IPS DF 6.9 (cell line): ENCODE results near the gene PADI4.
"Not testable (repeated sequence)": the region's sequence is repeated elsewhere in the genome, so short reads cannot be mapped to it uniquely, and the experiment has no call there.

Experiments
- DNase-seq: peaks from one replicate; pipeline ENCODE4 v3.0.0-alpha.2; 2013; ENCODE audit warnings: low read depth, low spot score
- H3K27ac ChIP-seq: one replicate; pipeline ENCODE4 v1.5.1; 2013; ENCODE audit warnings: low read length, control low read depth
- H3K27me3 ChIP-seq: 2 replicates; pipeline ENCODE4 v1.6.1; 2013; ENCODE audit warnings: mild to moderate bottlenecking, low read length; ENCODE audit not compliant: control insufficient read depth, insufficient read depth
- H3K36me3 ChIP-seq: 2 replicates; pipeline ENCODE4 v1.6.1; 2013; ENCODE audit warnings: low read length; ENCODE audit not compliant: control insufficient read depth, insufficient read depth
- H3K4me1 ChIP-seq: 2 replicates; pipeline ENCODE4 v1.6.1; 2013; ENCODE audit warnings: low read length; ENCODE audit not compliant: control insufficient read depth, insufficient read depth
- H3K4me3 ChIP-seq: 2 replicates; pipeline ENCODE4 v1.5.1; 2013; ENCODE audit warnings: mild to moderate bottlenecking, low read length
- H3K9me3 ChIP-seq: 2 replicates; pipeline ENCODE4 v1.6.1; 2013; ENCODE audit warnings: low read length, inconsistent platforms; ENCODE audit not compliant: control insufficient read depth, insufficient read depth
- WGBS: extraction: QIAGEN DNeasy Blood & Tissue Kit; methylation state at CpG from one replicate; pipeline ENCODE4 v1.1.7; 2013; ENCODE audit warnings: mixed read lengths, missing lambda C conversion rate; ENCODE audit not compliant: insufficient read length, insufficient coverage; 5-methylcytosine and 5-hydroxymethylcytosine counted together

Gene PADI4

GRCh38 chr1:17313530-17314309 lies 5.7 kb downstream of the PADI4 start:
- H3K4me3 ChIP-seq, result no peak overlapping the region
- H3K27me3 ChIP-seq, result no peaks in the 10 kb centered on the region
- DNase-seq, result no peak
- no peaks in the 10 kb centered on the region for H3K36me3 ChIP-seq
- H3K4me1 ChIP-seq, result peaks cover 7% of the 10 kb centered on the region
- no peaks in the 10 kb centered on the region for H3K9me3 ChIP-seq
- H3K27ac ChIP-seq, result no peak overlapping the region
- no CpG with 5 or more reads among the region's 9 CpGs for WGBS

- peaks cover 7% of the 10 kb centered on the region for H3K4me1 ChIP-seq
- H3K4me3 ChIP-seq, result no peak overlapping the region
- no peaks in the 10 kb centered on the region for H3K9me3 ChIP-seq
- no peaks in the 10 kb centered on the region for H3K27me3 ChIP-seq
- WGBS, result no CpG with 5 or more reads among the region's 9 CpGs
- no peak overlapping the region for H3K27ac ChIP-seq
- DNase-seq, result no peak
- H3K36me3 ChIP-seq, result no peaks in the 10 kb centered on the region
These were observed 6.5 kb downstream of the PADI4 start for GRCh38 chr1:17314491-17314971.

- H3K36me3 ChIP-seq, result no peaks in the 10 kb centered on the region
- WGBS, result no CpG with 5 or more reads among the region's 7 CpGs
- H3K27me3 ChIP-seq, result no peaks in the 10 kb centered on the region
- H3K4me3 ChIP-seq, result no peak overlapping the region
- H3K9me3 ChIP-seq, result no peaks in the 10 kb centered on the region
- DNase-seq, result no peak
- H3K27ac ChIP-seq, result no peak overlapping the region
- H3K4me1 ChIP-seq, result peaks cover 7% of the 10 kb centered on the region
These were observed 7.6 kb downstream of the PADI4 start for GRCh38 chr1:17315542-17316130.

GRCh38 chr1:17316704-17317103 lies 8.7 kb downstream of the PADI4 start:
- H3K27me3 ChIP-seq, result no peaks in the 10 kb centered on the region
- H3K36me3 ChIP-seq, result no peaks in the 10 kb centered on the region
- peaks cover 7% of the 10 kb centered on the region for H3K4me1 ChIP-seq
- no CpG with 5 or more reads among the region's 9 CpGs for WGBS
- no peaks in the 10 kb centered on the region for H3K9me3 ChIP-seq
- H3K4me3 ChIP-seq, result no peak overlapping the region
- no peak overlapping the region for H3K27ac ChIP-seq
- DNase-seq, result no peak

GRCh38 chr1:17318262-17318661 lies 10.3 kb downstream of the PADI4 start:
- DNase-seq, result no peak
- H3K27ac ChIP-seq, result no peak overlapping the region
- no peaks in the 10 kb centered on the region for H3K36me3 ChIP-seq

GRCh38 chr1:17319561-17320350 lies 11.8 kb downstream of the PADI4 start:
- H3K4me3 ChIP-seq, result no peak overlapping the region
- peaks cover 5% of the 10 kb centered on the region for H3K4me1 ChIP-seq
- no peaks in the 10 kb centered on the region for H3K9me3 ChIP-seq
- no peaks in the 10 kb centered on the region for H3K36me3 ChIP-seq
- no peak for DNase-seq
- WGBS, result no CpG with 5 or more reads among the region's 11 CpGs
- H3K27me3 ChIP-seq, result no peaks in the 10 kb centered on the region
- no peak overlapping the region for H3K27ac ChIP-seq

More at GRCh38 chr1:17318262-17318661, 10.3 kb downstream of the PADI4 start:
- H3K4me1 ChIP-seq, result peaks cover 7% of the 10 kb centered on the region
- H3K9me3 ChIP-seq, result no peaks in the 10 kb centered on the region
- H3K4me3 ChIP-seq, result no peak overlapping the region
- no CpG with 5 or more reads among the region's 6 CpGs for WGBS
- no peaks in the 10 kb centered on the region for H3K27me3 ChIP-seq

- not testable (repeated sequence) for H3K27me3 ChIP-seq, DNase-seq
- 100% methylated on average over 1 of the region's 6 CpGs for WGBS
These were observed 13.9 kb downstream of the PADI4 start for GRCh38 chr1:17321857-17322390.

GRCh38 chr1:17328855-17329254 lies 20.9 kb downstream of the PADI4 start:
- H3K27ac ChIP-seq, result no peak overlapping the region
- H3K36me3 ChIP-seq, result no peaks in the 10 kb centered on the region
- WGBS, result no CpG with 5 or more reads among the region's 5 CpGs
- DNase-seq, result no peak
- no peak overlapping the region for H3K4me3 ChIP-seq
- no peaks in the 10 kb centered on the region for H3K9me3 ChIP-seq
- no peaks in the 10 kb centered on the region for H3K4me1 ChIP-seq
- no peaks in the 10 kb centered on the region; the same call in 1 of the 2 replicates for H3K27me3 ChIP-seq

More at GRCh38 chr1:17321857-17322390, 13.9 kb downstream of the PADI4 start:
- H3K27ac ChIP-seq, H3K9me3 ChIP-seq, H3K4me3 ChIP-seq, H3K4me1 ChIP-seq, H3K36me3 ChIP-seq: not testable (repeated sequence)

- H3K4me1 ChIP-seq, result no peaks in the 10 kb centered on the region
- no peaks in the 10 kb centered on the region; the same call in 1 of the 2 replicates for H3K27me3 ChIP-seq
- no peaks in the 10 kb centered on the region for H3K36me3 ChIP-seq
- H3K27ac ChIP-seq, result no peak overlapping the region
- H3K4me3 ChIP-seq, result no peak overlapping the region
- H3K9me3 ChIP-seq, result no peaks in the 10 kb centered on the region
- no CpG with 5 or more reads among the region's 4 CpGs for WGBS
- no peak for DNase-seq
These were observed 21.6 kb downstream of the PADI4 start for GRCh38 chr1:17329610-17330009.

- H3K4me1 ChIP-seq, result no peaks in the 10 kb centered on the region
- no peak for DNase-seq
- no peak overlapping the region for H3K4me3 ChIP-seq
- H3K27ac ChIP-seq, result no peak overlapping the region
- H3K36me3 ChIP-seq, result no peaks in the 10 kb centered on the region
- WGBS, result no CpG with 5 or more reads among the region's 7 CpGs
- no peaks in the 10 kb centered on the region for H3K9me3 ChIP-seq
- no peaks in the 10 kb centered on the region; the same call in 1 of the 2 replicates for H3K27me3 ChIP-seq
These were observed 22.9 kb downstream of the PADI4 start for GRCh38 chr1:17330856-17331255.
